NCI-H446 (cell line): ENCODE data around the gene DSPP.

ENCODE experiments used
- DNase-seq, 2 experiments: peaks; one replicate each; lab custom pipeline; 2025; lab: John Stamatoyannopoulos, UW

Gene DSPP

DNA sequence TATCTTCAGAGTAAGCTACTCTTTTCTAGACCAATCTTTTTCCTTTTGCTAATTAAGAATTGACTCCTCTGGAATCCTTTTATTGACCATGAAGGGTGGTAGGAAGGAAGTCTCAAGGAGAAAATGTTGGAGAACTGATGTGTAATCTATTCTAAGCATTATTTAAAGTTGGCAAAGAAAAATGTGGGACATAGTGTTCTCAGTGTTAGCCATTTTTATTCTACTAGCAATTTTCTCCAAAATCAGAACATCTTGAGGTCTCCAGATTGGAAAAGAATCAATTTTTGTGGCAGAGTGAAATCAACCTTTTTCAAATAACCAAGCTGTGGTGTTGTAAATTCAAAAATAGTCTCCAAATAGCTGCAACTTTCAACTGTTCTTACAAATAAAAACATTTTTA lies 23.3 kb downstream of the DSPP start:
- DNase-seq, result no peak

DNA sequence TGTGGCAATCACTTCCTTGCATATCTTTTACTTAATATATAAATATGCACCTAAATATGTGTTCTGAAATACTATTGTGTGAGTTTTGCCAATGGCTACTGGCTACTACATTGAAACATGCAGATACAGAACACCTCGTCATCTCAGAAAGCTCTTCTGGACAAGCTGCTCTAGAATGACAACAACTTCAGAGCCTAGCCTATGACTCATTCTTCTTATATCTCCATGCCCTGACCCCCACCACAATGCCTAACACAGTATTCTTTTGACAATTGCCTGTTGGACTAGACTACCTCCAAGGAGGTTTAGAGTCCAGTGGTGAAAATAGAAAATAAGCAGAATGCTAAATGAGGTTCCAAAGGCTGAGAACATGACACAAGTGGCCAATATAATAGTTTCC lies 24.1 kb downstream of the DSPP start:
- no peak for DNase-seq

DNA sequence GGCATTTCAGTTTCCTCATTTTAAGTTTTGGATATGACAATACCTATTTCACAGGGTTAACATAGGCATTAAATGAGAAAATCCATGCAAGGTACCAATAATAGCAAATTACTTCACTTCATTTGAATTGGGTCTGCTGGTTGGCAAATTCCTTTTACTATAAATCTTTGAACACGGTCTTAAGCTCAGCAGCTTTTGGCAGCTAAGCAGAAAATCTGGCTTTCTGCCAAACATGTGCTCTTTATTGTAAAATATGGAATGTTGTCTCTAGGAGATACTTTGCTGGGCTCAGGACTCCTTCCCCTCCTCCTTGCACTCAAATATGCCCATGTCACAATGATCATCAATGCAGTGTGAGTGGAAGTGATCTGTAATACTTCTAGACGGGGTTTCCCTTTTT lies 24.9 kb downstream of the DSPP start:
- DNase-seq, result peak; percentile 17 to 63

DNA sequence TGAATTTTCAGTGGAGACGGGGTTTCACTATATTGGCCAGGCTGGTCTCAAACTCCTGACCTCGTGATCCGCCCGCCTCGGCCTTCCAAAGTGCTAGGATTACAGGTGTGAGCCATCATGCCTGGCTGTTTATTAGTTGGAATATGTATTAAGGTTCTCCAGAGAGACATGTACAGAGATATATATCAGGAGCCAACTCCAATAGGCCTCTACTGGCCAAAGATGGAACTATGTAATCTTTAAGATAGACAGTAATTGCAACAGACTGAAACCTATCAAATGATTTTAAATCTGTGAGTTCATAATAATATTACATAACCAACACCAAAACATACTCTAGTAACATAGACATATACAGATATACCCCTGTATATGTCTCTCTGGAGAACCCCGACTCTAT lies 36.0 kb downstream of the DSPP start:
- no peak for DNase-seq

DNA sequence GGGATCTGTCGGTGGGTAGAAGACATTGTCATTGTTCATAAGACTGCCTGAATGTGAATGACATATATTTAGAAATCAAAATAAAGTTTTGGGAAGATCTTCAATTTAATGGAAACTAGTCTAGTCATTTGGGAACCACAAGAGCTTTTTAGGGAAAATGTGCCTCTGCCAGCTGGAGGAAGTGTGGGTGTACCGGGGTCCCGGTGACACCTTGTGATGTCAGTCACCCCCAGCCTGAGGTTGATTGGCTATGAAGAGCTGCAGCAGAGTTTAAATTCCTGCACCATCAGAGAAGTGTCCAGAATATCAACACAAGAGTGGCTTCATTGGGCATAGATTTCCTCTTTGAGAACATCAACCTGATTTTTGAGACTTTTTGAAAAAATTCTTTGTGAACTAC lies 41.7 kb downstream of the DSPP start, which contains the start of gene DMP1:
Gene DMP1 (plus strand): TSS at position 301 of the 400 bp plus-strand sequence. CDS start 6,213 bp downstream, outside the sequence.
- no peak for DNase-seq

DNA sequence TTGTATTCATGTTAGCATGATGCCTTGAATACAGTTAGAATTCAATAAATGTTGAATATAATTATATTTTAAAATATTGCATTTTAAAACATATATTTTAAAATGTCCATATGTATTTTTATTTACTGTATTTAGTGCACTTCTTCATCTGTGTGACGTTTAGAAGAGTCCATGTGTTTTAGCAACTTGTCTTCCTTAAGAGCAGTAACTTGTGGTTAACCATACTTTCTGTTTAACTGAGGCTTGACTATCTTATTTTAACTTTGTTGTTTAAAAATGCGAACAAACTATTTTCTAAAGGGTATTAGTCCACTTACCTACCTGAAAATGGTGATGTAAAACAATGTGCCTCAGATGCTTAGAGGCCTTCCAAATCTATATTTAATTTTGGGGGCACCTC lies 42.6 kb downstream of the DSPP start:
- no peak for DNase-seq

DNA sequence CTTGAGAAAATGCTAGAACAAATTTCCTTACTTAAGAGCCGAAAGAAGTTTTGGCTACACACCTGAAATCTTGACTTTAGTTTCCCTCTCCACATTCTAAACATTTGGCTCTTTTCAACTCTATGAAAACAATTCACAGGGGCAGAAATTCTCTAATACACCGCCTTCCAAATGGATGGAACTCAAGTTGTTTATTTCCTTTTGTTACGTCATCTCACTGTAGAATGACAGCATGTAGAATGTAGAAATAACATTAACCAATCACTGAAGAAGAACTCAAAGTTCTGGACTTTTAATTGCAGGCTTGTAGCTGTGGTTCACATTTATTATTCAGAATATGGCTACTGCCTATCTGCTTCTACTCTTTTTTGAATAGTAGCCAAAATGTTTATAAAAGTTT lies 43.6 kb downstream of the DSPP start:
- no peak for DNase-seq

DNA sequence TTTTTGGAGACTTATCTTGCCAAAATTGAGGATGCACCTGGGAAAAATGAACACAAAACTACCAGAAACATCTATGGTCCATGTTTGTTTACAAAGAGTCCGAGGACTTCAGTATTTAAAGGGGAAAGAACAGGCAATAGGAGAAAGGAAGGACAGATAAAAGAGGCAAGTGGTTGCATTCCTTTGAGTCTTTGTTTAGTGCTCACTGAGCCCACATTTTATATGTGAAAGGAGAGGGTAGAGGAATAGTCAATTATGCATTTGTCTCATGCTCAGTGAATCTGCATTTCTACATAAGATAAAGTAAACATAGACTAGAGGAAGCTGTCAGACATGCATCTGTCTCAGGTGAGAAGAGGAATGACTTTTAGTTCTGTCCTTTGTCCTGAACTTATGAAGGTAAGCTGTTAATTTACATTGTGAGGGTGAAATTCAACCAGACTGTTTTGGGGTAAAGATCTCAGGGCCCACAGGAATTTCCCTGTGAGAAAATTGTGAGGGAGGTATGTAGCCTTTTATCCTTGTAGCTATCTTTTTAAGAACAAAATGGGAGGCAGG lies 46.2 kb downstream of the DSPP start:
- no peak for DNase-seq

DNA sequence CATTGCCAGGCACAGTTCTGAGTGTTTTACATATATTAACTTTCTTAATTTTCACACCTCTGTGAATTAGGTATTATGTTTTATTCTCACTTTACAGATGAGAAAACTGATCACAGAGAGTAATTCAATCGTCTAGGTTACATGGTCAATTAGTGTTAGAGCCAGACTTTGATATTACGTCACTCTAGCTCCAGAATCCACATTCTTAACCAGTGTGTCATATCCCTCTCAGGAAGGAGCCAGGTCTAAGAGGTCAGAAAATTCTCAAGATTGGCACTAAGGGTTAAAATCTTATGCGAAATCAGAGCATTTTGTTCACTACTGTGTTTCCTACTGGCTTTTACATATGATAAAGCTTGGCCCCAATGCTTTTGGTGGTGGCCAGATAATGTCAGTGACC lies 49.2 kb downstream of the DSPP start:
- DNase-seq, result no peak

DNA sequence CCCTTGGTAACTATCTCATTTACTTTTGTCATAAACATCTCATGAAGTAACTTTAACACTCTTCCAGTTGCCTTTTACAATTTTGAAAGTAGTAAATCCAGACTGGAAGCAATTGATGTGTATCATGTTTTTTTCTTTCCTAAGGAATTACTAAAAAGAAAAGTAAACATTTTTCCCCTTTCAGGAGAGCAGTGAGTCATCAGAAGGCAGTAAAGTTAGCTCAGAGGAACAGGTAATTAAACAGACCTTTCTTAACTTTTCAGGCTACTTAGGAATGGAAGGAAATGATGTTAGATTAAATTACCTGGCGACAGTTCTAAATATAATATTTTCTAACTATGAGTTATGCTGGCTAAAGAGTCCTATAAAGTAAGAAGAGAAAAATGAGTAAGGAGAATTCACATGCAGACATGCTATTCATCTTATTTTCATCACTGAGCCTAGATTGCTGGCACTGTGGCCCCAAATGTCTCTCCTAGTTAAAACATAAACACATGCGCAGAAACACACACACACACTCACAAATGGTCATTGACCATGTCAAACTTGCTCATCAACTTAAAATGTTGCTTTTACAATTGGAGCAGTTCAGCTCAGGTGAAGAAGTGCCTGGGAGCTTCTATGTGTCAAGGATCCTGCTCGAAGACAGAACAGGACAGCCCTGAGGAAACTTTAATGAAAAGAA lies 51.1 kb downstream of the DSPP start:
- DNase-seq, result no peak

DNA sequence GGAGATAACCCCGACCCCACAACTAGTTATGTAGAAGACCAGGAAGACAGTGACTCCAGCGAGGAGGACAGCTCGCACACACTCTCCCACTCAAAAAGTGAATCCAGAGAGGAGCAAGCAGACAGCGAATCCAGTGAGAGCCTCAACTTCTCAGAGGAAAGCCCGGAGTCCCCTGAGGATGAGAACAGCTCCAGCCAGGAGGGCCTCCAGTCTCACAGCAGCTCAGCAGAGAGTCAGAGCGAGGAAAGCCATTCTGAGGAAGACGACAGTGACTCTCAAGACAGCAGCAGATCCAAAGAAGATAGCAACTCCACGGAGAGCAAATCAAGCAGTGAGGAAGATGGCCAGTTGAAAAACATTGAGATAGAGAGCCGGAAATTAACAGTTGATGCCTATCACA lies 54.5 kb downstream of the DSPP start:
- no peak for DNase-seq
